Smooth muscle cell (in vitro differentiated cells): Measurements from ENCODE around the gene MOCS1. TPM values are rescaled to one million over a fixed set of nuclear protein-coding genes. Genes with fewer than 3 reads are reported as not detected.

Experiments used
- DNase-seq: peaks from one replicate; lab custom pipeline; 2025; ENCODE audit not compliant: unreplicated experiment; lab: John Stamatoyannopoulos, UW
- H2AFZ ChIP-seq: fragments of 200-600 bp; sonication (generic); 2 replicates; pipeline ENCODE4 v1.6.0; 2016; ENCODE audit warnings: antibody characterized with exemption, low read depth, mild to moderate bottlenecking
- H3F3A ChIP-seq: fragments of 200-600 bp; sonication (generic); 2 replicates; pipeline ENCODE4 v1.6.0; 2017; ENCODE audit warnings: antibody characterized with exemption, low read depth
- H3K27ac ChIP-seq: fragments of 200-600 bp; sonication (generic); 2 replicates; pipeline ENCODE4 v1.5.1; 2016; ENCODE audit warnings: low read depth, mild to moderate bottlenecking
- H3K27me3 ChIP-seq: fragments of 200-600 bp; sonication (generic); 2 replicates; pipeline ENCODE4 v1.6.1; 2016; ENCODE audit warnings: low read depth, mild to moderate bottlenecking
- H3K36me3 ChIP-seq: fragments of 200-600 bp; sonication (generic); 2 replicates; pipeline ENCODE4 v1.5.1; 2016; ENCODE audit warnings: low read depth
- H3K4me1 ChIP-seq: fragments of 200-600 bp; sonication (generic); 2 replicates; pipeline ENCODE4 v1.5.1; 2016; ENCODE audit warnings: low read depth
- H3K4me2 ChIP-seq: fragments of 200-600 bp; sonication (generic); 2 replicates; pipeline ENCODE4 v1.6.0; 2016; ENCODE audit warnings: mild to moderate bottlenecking
- H3K4me3 ChIP-seq: fragments of 200-600 bp; sonication (generic); 2 replicates; pipeline ENCODE4 v1.5.1; 2016; ENCODE audit warnings: mild to moderate bottlenecking
- H3K79me2 ChIP-seq: fragments of 200-600 bp; sonication (generic); 2 replicates; pipeline ENCODE4 v1.6.0; 2016; ENCODE audit warnings: low read depth, mild to moderate bottlenecking
- H3K9ac ChIP-seq: fragments of 200-600 bp; sonication (generic); 2 replicates; pipeline ENCODE4 v1.6.0; 2016; ENCODE audit warnings: low read depth
- H3K9me3 ChIP-seq: fragments of 200-600 bp; sonication (generic); replicated peaks from 2 replicates; pipeline ENCODE4 v1.5.1; 2016; ENCODE audit warnings: low read depth
- H4K20me1 ChIP-seq: fragments of 200-600 bp; sonication (generic); 2 replicates; pipeline ENCODE4 v1.6.0; 2016; ENCODE audit warnings: low read depth
- WGBS: methylation state at CpG from one replicate; pipeline ENCODE4 v1.1.7; 2016; ENCODE audit warnings: low lambda C conversion rate; 5-methylcytosine and 5-hydroxymethylcytosine counted together
- polyA plus RNA-seq: library from polyadenylated mRNA; unstranded; fragments of >200 nt; fragmentation: Nextera tagmentation; extraction: Ambion mirVana; gene quantifications from 2 replicates; pipeline ENCODE4 v1.2.1, GENCODE V29; 2016
- total RNA-seq: library from RNA; depleted of rRNA; stranded (reverse); fragments of >200 nt; gene quantifications from 2 replicates; pipeline ENCODE4 v1.2.3, GENCODE V29; 2014
- TF ChIP-seq, protein P1 (sequence below): fragments of 200-600 bp; sonication (generic); IDR thresholded peaks from 2 replicates; pipeline ENCODE4 v1.5.1; 2017; ENCODE audit warnings: borderline replicate concordance, mild to moderate bottlenecking, antibody characterized with exemption; ENCODE audit not compliant: insufficient read depth, poor library complexity, severe bottlenecking

The MOCS1 gene
- total and polyA plus RNA-seq, 2 experiments from 2014 or later, result 7.7 to 12.1 TPM

GRCh38 chr6:39964094-39964493, 29.8 kb upstream of the MOCS1 start:
- H2AFZ ChIP-seq, result no peak overlapping the region
- H3K79me2 ChIP-seq, result no peaks in the 10 kb centered on the region
- no peaks in the 10 kb centered on the region for H3K36me3 ChIP-seq
- no peaks in the 10 kb centered on the region for H3K9me3 ChIP-seq
- no peaks in the 10 kb centered on the region for H3F3A ChIP-seq
- no peak overlapping the region for H3K4me3 ChIP-seq
- H3K9ac ChIP-seq, result no peak overlapping the region
- H4K20me1 ChIP-seq, result no peaks in the 10 kb centered on the region
- H3K27me3 ChIP-seq, result peaks cover 3% of the 10 kb centered on the region
- no peaks in the 10 kb centered on the region for H3K4me1 ChIP-seq
- no peak for DNase-seq
- no peak overlapping the region for H3K27ac ChIP-seq
- whole genome bisulfite sequencing, result 74% methylated on average over 6 of the region's 6 CpGs
- H3K4me2 ChIP-seq, result no peak overlapping the region
- TF ChIP-seq, protein P1, sequence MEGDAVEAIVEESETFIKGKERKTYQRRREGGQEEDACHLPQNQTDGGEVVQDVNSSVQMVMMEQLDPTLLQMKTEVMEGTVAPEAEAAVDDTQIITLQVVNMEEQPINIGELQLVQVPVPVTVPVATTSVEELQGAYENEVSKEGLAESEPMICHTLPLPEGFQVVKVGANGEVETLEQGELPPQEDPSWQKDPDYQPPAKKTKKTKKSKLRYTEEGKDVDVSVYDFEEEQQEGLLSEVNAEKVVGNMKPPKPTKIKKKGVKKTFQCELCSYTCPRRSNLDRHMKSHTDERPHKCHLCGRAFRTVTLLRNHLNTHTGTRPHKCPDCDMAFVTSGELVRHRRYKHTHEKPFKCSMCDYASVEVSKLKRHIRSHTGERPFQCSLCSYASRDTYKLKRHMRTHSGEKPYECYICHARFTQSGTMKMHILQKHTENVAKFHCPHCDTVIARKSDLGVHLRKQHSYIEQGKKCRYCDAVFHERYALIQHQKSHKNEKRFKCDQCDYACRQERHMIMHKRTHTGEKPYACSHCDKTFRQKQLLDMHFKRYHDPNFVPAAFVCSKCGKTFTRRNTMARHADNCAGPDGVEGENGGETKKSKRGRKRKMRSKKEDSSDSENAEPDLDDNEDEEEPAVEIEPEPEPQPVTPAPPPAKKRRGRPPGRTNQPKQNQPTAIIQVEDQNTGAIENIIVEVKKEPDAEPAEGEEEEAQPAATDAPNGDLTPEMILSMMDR, result no peak

- 63% methylated on average over 4 of the region's 4 CpGs for WGBS
- Histone ChIP-seq H3K4me3 (no peak overlapping the region), H3K4me2 (peak overlapping the region; percentile 65), H3K36me3 (no peaks in the 10 kb centered on the region), H3K9ac (peak overlapping the region; percentile 8), H2AFZ (peak overlapping the region; percentile 85), H3K79me2 (no peaks in the 10 kb centered on the region), H3K27ac (peak overlapping the region; percentile 55), H3K4me1 (no peaks in the 10 kb centered on the region), H3K27me3 (no peaks in the 10 kb centered on the region), H3K9me3 (no peaks in the 10 kb centered on the region), H4K20me1 (no peaks in the 10 kb centered on the region), H3F3A (no peaks in the 10 kb centered on the region)
- no peak for DNase-seq
- TF ChIP-seq, protein P1, result no peak
These were observed 28.6 kb upstream of the MOCS1 start for GRCh38 chr6:39962831-39963230.

DNA sequence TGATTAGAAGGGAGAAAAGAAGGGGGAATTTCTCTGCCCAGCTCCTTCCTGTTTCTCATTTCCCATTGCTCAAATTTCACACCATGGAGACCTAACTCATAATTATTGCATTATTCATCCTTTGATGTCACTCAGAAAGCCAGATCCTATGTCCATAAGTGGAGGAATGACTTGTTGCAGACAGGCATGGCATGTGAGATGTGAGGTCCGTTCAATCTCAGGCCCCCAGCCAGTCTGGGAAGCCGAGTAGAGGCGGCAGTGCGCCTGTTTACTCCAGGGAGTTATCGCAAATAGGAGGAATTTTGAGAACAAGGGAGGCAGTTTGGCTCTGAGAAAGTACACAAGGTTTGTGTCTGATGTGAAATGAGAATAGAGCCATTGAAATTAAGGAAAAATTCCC, 26.9 kb upstream of the MOCS1 start:
- no peak for DNase-seq
- peak overlapping the region; percentile 34 for H3K4me2 ChIP-seq
- 34% methylated on average over 5 of the region's 5 CpGs for WGBS

GRCh38 chr6:39958947-39959346, 24.7 kb upstream of the MOCS1 start:
- WGBS, result 92% methylated on average over 2 of the region's 2 CpGs
- DNase-seq, result no peak

More for the DNA sequence above, 26.9 kb upstream of the MOCS1 start:
- H3K27me3 ChIP-seq, result no peaks in the 10 kb centered on the region
- H2AFZ ChIP-seq, result peak overlapping the region; percentile 4
- H3K36me3 ChIP-seq, result no peaks in the 10 kb centered on the region
- H3K27ac ChIP-seq, result peak overlapping the region; percentile 36
- H3F3A ChIP-seq, result no peaks in the 10 kb centered on the region
- TF ChIP-seq, protein P1, result no peak
- H3K9me3 ChIP-seq, result no peaks in the 10 kb centered on the region
- no peaks in the 10 kb centered on the region for H3K4me1 ChIP-seq
- H3K79me2 ChIP-seq, result no peaks in the 10 kb centered on the region
- H4K20me1 ChIP-seq, result no peaks in the 10 kb centered on the region
- H3K9ac ChIP-seq, result no peak overlapping the region
- H3K4me3 ChIP-seq, result no peak overlapping the region

More at GRCh38 chr6:39958947-39959346, 24.7 kb upstream of the MOCS1 start:
- H3K4me1 ChIP-seq, result no peaks in the 10 kb centered on the region
- no peaks in the 10 kb centered on the region for H3K9me3 ChIP-seq
- no peaks in the 10 kb centered on the region for H3K36me3 ChIP-seq
- H3K27ac ChIP-seq, result no peak overlapping the region
- H3K79me2 ChIP-seq, result no peaks in the 10 kb centered on the region
- no peaks in the 10 kb centered on the region for H4K20me1 ChIP-seq
- H2AFZ ChIP-seq, result no peak overlapping the region
- no peaks in the 10 kb centered on the region for H3F3A ChIP-seq
- no peak overlapping the region for H3K9ac ChIP-seq
- no peaks in the 10 kb centered on the region for H3K27me3 ChIP-seq
- TF ChIP-seq, protein P1, result no peak
- no peak overlapping the region for H3K4me2 ChIP-seq
- no peak overlapping the region for H3K4me3 ChIP-seq
